DMS 273 (cell line): ENCODE measurements around the gene ARSG.
"Not testable (repeated sequence)": the region's sequence is repeated elsewhere in the genome, so short reads cannot be mapped to it uniquely, and the experiment has no call there.

Source experiments
- DNase-seq: peaks from one replicate; lab custom pipeline; 2025; ENCODE audit not compliant: unreplicated experiment; lab: John Stamatoyannopoulos, UW

ARSG gene

GRCh38 chr17:68375566-68375965 lies 84.3 kb downstream of the ARSG start:
- no peak for DNase-seq

GRCh38 chr17:68376178-68376577 lies 84.9 kb downstream of the ARSG start:
- not testable (repeated sequence) for DNase-seq

GRCh38 chr17:68377771-68378267 lies 86.5 kb downstream of the ARSG start:
- no peak for DNase-seq

GRCh38 chr17:68378268-68379176 lies 87.2 kb downstream of the ARSG start:
- DNase-seq = peak; percentile 88

GRCh38 chr17:68379177-68379510 lies 87.8 kb downstream of the ARSG start:
- DNase-seq = no peak

- no peak for DNase-seq
Observed at GRCh38 chr17:68379692-68380677, 88.7 kb downstream of the ARSG start.

- DNase-seq = no peak
Observed at GRCh38 chr17:68381076-68381900, 90.0 kb downstream of the ARSG start.

- DNase-seq = no peak
Observed at GRCh38 chr17:68382582-68383085, 91.3 kb downstream of the ARSG start.

- no peak for DNase-seq
Observed at GRCh38 chr17:68383120-68383442, 91.8 kb downstream of the ARSG start.

GRCh38 chr17:68383443-68384321 lies 92.4 kb downstream of the ARSG start:
- no peak for DNase-seq

- DNase-seq = no peak
Observed at GRCh38 chr17:68384471-68384870, 93.2 kb downstream of the ARSG start.

- DNase-seq = no peak
Observed at GRCh38 chr17:68384941-68385340, 93.6 kb downstream of the ARSG start.

GRCh38 chr17:68385490-68386215 lies 94.4 kb downstream of the ARSG start:
- no peak for DNase-seq

- DNase-seq = no peak
Observed at GRCh38 chr17:68387435-68388218, 96.3 kb downstream of the ARSG start.

GRCh38 chr17:68389041-68389440 lies 97.7 kb downstream of the ARSG start:
- DNase-seq = no peak

- no peak for DNase-seq
Observed at GRCh38 chr17:68390888-68391545, 99.7 kb downstream of the ARSG start.

- no peak for DNase-seq
Observed at GRCh38 chr17:68391561-68392268, 100.4 kb downstream of the ARSG start.
